GM23338 (cell line): ENCODE data around the gene CLIP1. TPM values are rescaled to one million over a fixed set of nuclear protein-coding genes. Genes with fewer than 3 reads are reported as not detected.

Source experiments
- ATAC-seq: fragments of 200-7000 bp; cut with Tn5 transposase; 3 replicates; pipeline ENCODE4 v1.9.1; 2020
- DNase-seq: peaks from one replicate; pipeline ENCODE4 v3.0.0-alpha.2; 2015; ENCODE audit warnings: low spot score
- H2AFZ ChIP-seq: fragments of 200-600 bp; sonication (generic); 2 replicates; pipeline ENCODE4 v1.8.0; 2016; ENCODE audit warnings: antibody characterized with exemption, mild to moderate bottlenecking, moderate library complexity
- H3F3A ChIP-seq: fragments of 200-600 bp; sonication (generic); replicated peaks from 2 replicates; pipeline ENCODE4 v1.8.0; 2017; ENCODE audit warnings: antibody characterized with exemption, mixed run types, low read depth
- H3K27ac ChIP-seq: fragments of 200-600 bp; sonication (generic); 2 replicates; pipeline ENCODE4 v1.6.1; 2016; ENCODE audit warnings: low read depth
- H3K27me3 ChIP-seq: fragments of 200-600 bp; sonication (generic); 2 replicates; pipeline ENCODE4 v1.8.0; 2016; ENCODE audit warnings: mild to moderate bottlenecking, mixed run types, moderate library complexity; ENCODE audit not compliant: insufficient read depth
- H3K36me3 ChIP-seq: fragments of 200-600 bp; sonication (generic); 2 replicates; pipeline ENCODE4 v1.8.0; 2016; ENCODE audit warnings: mild to moderate bottlenecking; ENCODE audit not compliant: insufficient read depth
- H3K4me1 ChIP-seq: fragments of 200-600 bp; sonication (generic); 2 replicates; pipeline ENCODE4 v1.8.0; 2016; ENCODE audit warnings: mild to moderate bottlenecking, moderate library complexity; ENCODE audit not compliant: insufficient read depth
- H3K4me2 ChIP-seq: fragments of 200-600 bp; sonication (generic); 2 replicates; pipeline ENCODE4 v1.7.1; 2017; ENCODE audit warnings: mixed run types
- H3K4me3 ChIP-seq: fragments of 200-600 bp; sonication (generic); 2 replicates; pipeline ENCODE4 v1.6.1; 2016; ENCODE audit warnings: mixed run types
- H3K79me2 ChIP-seq: fragments of 200-600 bp; sonication (generic); replicated peaks from 2 replicates; pipeline ENCODE4 v1.8.0; 2017; ENCODE audit warnings: mild to moderate bottlenecking; ENCODE audit not compliant: insufficient read depth
- H3K9me2 ChIP-seq: fragments of 200-600 bp; sonication (generic); 2 replicates; pipeline ENCODE4 v1.8.0; 2017; ENCODE audit not compliant: insufficient read depth
- H4K20me1 ChIP-seq: fragments of 200-600 bp; sonication (generic); replicated peaks from 2 replicates; pipeline ENCODE4 v1.8.0; 2017; ENCODE audit warnings: mild to moderate bottlenecking; ENCODE audit not compliant: insufficient read depth
- H3K27ac Mint-ChIP-seq: 2 replicates; pipeline ENCODE4 v1.8.0; 2020; ENCODE audit warnings: inconsistent platforms, mild to moderate bottlenecking, moderate library complexity, mixed read lengths
- H3K27me3 Mint-ChIP-seq: 3 replicates; pipeline ENCODE4 v1.8.0; 2022; ENCODE audit warnings: low read depth, mild to moderate bottlenecking, moderate library complexity, mixed read lengths, inconsistent platforms; ENCODE audit not compliant: insufficient read depth, poor library complexity
- H3K36me3 Mint-ChIP-seq: 3 replicates; pipeline ENCODE4 v1.8.0; 2021; ENCODE audit warnings: low read depth, mild to moderate bottlenecking, inconsistent platforms, moderate library complexity, mixed read lengths
- H3K4me1 Mint-ChIP-seq: 3 replicates; pipeline ENCODE4 v1.8.0; 2020; ENCODE audit warnings: mild to moderate bottlenecking, inconsistent platforms, mixed read lengths
- H3K4me3 Mint-ChIP-seq: 3 replicates; pipeline ENCODE4 v1.8.0; 2021; ENCODE audit warnings: moderate library complexity, mild to moderate bottlenecking, inconsistent platforms, mixed read lengths
- H3K9me3 Mint-ChIP-seq: 3 replicates; pipeline ENCODE4 v1.8.0; 2020; ENCODE audit warnings: moderate library complexity, mild to moderate bottlenecking, inconsistent platforms, mixed read lengths
- CREB1 ChIP-seq: fragments of 250-450 bp; sonication (Bioruptor Pico); IDR thresholded peaks from 2 replicates; pipeline ENCODE4 v1.5.0; 2020; ENCODE audit warnings: low read depth, mild to moderate bottlenecking, moderate library complexity
- EZH2 ChIP-seq: fragments of 200-600 bp; sonication (generic); IDR thresholded peaks from one replicate; pipeline ENCODE4 v1.8.0; 2017; ENCODE audit warnings: antibody characterized with exemption, mild to moderate bottlenecking, low read depth; ENCODE audit not compliant: unreplicated experiment
- EZH2phosphoT487 ChIP-seq: fragments of 200-600 bp; sonication (generic); IDR thresholded peaks from one replicate; pipeline ENCODE4 v1.8.1; 2018; ENCODE audit warnings: antibody characterized with exemption; ENCODE audit not compliant: unreplicated experiment
- JUNB ChIP-seq: IDR thresholded peaks from one replicate; pipeline ENCODE4 v1.6.1; 2016; ENCODE audit warnings: antibody characterized with exemption; ENCODE audit not compliant: unreplicated experiment
- NANOG ChIP-seq: IDR thresholded peaks from 2 replicates; pipeline ENCODE4 v1.6.1; 2016; ENCODE audit warnings: antibody characterized with exemption, borderline replicate concordance
- POLR2AphosphoS5 ChIP-seq: IDR thresholded peaks from 2 replicates; pipeline ENCODE4 v1.6.1; 2016; ENCODE audit warnings: antibody characterized with exemption, low read depth
- REST ChIP-seq: IDR thresholded peaks from one replicate; pipeline ENCODE4 v1.6.1; 2018; ENCODE audit warnings: antibody characterized with exemption; ENCODE audit not compliant: unreplicated experiment
- STAT1 ChIP-seq: IDR thresholded peaks from one replicate; pipeline ENCODE4 v1.6.1; 2016; ENCODE audit warnings: antibody characterized with exemption; ENCODE audit not compliant: unreplicated experiment
- ZNF114 ChIP-seq: fragments of 250-450 bp; sonication (Bioruptor Pico); IDR thresholded peaks from 2 replicates; pipeline ENCODE4 v1.5.0; 2020; ENCODE audit warnings: mild to moderate bottlenecking, moderate library complexity
- ZNF331 ChIP-seq: fragments of 250-450 bp; sonication (Bioruptor Pico); IDR thresholded peaks from 2 replicates; pipeline ENCODE4 v1.5.0; 2020; ENCODE audit warnings: low read depth, mild to moderate bottlenecking, moderate library complexity
- ZNF462 ChIP-seq: fragments of 250-450 bp; sonication (Bioruptor Pico); IDR thresholded peaks from 2 replicates; pipeline ENCODE4 v1.5.0; 2020; ENCODE audit warnings: mild to moderate bottlenecking, moderate library complexity
- polyA plus RNA-seq: library from polyadenylated mRNA; unstranded; fragments of >200 nt; fragmentation: Nextera tagmentation; extraction: Ambion mirVana; gene quantifications from 2 replicates; pipeline ENCODE4 v1.2.1, GENCODE V29; 2016
- total RNA-seq: library from RNA; depleted of rRNA; stranded (reverse); fragments of >200 nt; shearing (Covaris generic); gene quantifications from 2 replicates; pipeline ENCODE4 v1.2.3, GENCODE V29; 2014
- TF ChIP-seq, protein P1 (sequence below): IDR thresholded peaks from 2 replicates; pipeline ENCODE4 v1.6.1; 2016; ENCODE audit warnings: antibody characterized with exemption
- TF ChIP-seq, protein P2 (sequence below), 2 experiments: fragments of 200-600 bp in 1 of 2; sonication (generic) in 1 of 2; conservative IDR thresholded peaks; 2 replicates each; pipeline versions ENCODE4 v1.5.1 to v1.6.1; 2016 to 2017; ENCODE audit warnings: antibody characterized with exemption in 2 of 2, low read depth in 2 of 2, mild to moderate bottlenecking in 2 of 2, moderate library complexity in 1 of 2

CLIP1 gene
- total and polyA plus RNA-seq, 2 experiments from 2014 or later = 11.5 to 21.1 TPM

DNA sequence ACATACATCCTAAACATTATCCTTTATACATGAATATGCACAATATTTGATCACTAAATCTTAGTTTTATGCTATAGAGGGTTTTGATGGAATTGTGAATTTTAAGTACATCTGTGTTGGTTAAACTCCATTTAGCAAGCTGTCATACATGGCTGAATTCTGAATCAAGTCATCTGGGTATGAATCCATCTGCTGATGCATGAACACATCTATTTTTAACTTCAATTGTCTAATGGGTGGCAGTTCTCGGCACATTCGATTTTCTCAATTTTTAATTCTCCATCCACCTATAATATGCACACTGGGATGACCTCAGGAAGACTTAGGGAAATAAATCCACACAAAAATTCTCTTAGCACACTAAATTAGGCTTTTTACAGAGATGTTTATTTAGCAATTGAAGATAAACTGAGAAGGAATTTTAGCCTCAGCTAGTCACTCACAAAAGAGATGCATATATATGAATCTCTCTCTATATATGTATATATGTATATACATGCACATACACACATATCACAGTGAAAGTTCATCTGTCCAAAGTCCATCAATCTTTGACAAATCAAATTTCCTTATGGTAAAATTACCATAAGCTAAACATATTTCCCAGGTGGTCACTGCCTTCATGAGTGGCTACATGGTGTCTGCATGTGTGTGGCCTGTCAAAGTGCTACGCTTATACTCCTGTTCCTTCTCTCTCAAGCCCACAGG, 111.7 kb downstream of the CLIP1 start:
- Histone ChIP-seq H3K36me3 (no peaks in the 10 kb centered on the region), H3K4me2 (no peak overlapping the region), H3F3A (no peaks in the 10 kb centered on the region), H4K20me1 (no peaks in the 10 kb centered on the region), H3K4me3 (no peak overlapping the region), H3K79me2 (no peaks in the 10 kb centered on the region), H2AFZ (no peak overlapping the region), H3K4me1 (no peaks in the 10 kb centered on the region), H3K27ac (no peak overlapping the region), H3K27me3 (no peaks in the 10 kb centered on the region), H3K9me2 (no peaks in the 10 kb centered on the region)
- DNase-seq (no peak), ATAC-seq (no peak)
- Mint-ChIP-seq H3K36me3 (no peaks in the 10 kb centered on the region; the same call in 2 of the 3 replicates), H3K27me3 (no peaks in the 10 kb centered on the region), H3K4me1 (no peaks in the 10 kb centered on the region; the same call in 2 of the 3 replicates), H3K27ac (no peak overlapping the region), H3K4me3 (no peak overlapping the region), H3K9me3 (no peaks in the 10 kb centered on the region)
- no peak for TF ChIP-seq ZNF462 (CRISPR knock-in tag)
- TF ChIP-seq STAT1 = no peak
- TF ChIP-seq EZH2 = no peak
- TF ChIP-seq JUNB = no peak
- no peak for TF ChIP-seq ZNF114
- TF ChIP-seq POLR2AphosphoS5 = no peak
- no peak for TF ChIP-seq ZNF331
- TF ChIP-seq, protein P1, sequence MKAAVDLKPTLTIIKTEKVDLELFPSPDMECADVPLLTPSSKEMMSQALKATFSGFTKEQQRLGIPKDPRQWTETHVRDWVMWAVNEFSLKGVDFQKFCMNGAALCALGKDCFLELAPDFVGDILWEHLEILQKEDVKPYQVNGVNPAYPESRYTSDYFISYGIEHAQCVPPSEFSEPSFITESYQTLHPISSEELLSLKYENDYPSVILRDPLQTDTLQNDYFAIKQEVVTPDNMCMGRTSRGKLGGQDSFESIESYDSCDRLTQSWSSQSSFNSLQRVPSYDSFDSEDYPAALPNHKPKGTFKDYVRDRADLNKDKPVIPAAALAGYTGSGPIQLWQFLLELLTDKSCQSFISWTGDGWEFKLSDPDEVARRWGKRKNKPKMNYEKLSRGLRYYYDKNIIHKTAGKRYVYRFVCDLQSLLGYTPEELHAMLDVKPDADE = no peak
- no peak for TF ChIP-seq EZH2phosphoT487
- TF ChIP-seq NANOG = no peak
- TF ChIP-seq REST = no peak
- TF ChIP-seq CREB1 (CRISPR knock-in tag) = no peak
- TF ChIP-seq, protein P2, sequence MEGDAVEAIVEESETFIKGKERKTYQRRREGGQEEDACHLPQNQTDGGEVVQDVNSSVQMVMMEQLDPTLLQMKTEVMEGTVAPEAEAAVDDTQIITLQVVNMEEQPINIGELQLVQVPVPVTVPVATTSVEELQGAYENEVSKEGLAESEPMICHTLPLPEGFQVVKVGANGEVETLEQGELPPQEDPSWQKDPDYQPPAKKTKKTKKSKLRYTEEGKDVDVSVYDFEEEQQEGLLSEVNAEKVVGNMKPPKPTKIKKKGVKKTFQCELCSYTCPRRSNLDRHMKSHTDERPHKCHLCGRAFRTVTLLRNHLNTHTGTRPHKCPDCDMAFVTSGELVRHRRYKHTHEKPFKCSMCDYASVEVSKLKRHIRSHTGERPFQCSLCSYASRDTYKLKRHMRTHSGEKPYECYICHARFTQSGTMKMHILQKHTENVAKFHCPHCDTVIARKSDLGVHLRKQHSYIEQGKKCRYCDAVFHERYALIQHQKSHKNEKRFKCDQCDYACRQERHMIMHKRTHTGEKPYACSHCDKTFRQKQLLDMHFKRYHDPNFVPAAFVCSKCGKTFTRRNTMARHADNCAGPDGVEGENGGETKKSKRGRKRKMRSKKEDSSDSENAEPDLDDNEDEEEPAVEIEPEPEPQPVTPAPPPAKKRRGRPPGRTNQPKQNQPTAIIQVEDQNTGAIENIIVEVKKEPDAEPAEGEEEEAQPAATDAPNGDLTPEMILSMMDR (conservative IDR thresholded peaks at IDR 0.05; ENCODE audit: low read depth in 2 of 2) = no peak
